Activated CD8-positive, alpha-beta memory T cell treated with anti-CD3 and anti-CD28 coated beads for 48 hours (primary cell): ENCODE measurements around the gene ZNF831.

Experiments
- DNase-seq, 3 experiments: peaks; one replicate each; pipeline ENCODE4 v3.0.0-alpha.2; 2020; ENCODE audit warnings: low read depth in 2 of 3, low spot score in 2 of 3

Gene ZNF831

GRCh38 chr20:59214073-59214472 is 50.5 kb downstream of the ZNF831 start:
- no peak for DNase-seq

- DNase-seq = no peak
These were observed 51.3 kb downstream of the ZNF831 start for GRCh38 chr20:59214606-59215547.

GRCh38 chr20:59217173-59217572 is 53.6 kb downstream of the ZNF831 start:
- DNase-seq = no peak

GRCh38 chr20:59217794-59218280 is 54.2 kb downstream of the ZNF831 start:
- DNase-seq = no peak

GRCh38 chr20:59219211-59219610 is 55.6 kb downstream of the ZNF831 start:
- no peak for DNase-seq

GRCh38 chr20:59220161-59220560 is 56.5 kb downstream of the ZNF831 start:
- no peak for DNase-seq

GRCh38 chr20:59221049-59221706 is 57.6 kb downstream of the ZNF831 start:
- DNase-seq = no peak

GRCh38 chr20:59221707-59222252 is 58.2 kb downstream of the ZNF831 start:
- DNase-seq = no peak

GRCh38 chr20:59222253-59223181 is 58.9 kb downstream of the ZNF831 start:
- peak; percentile 56 to 80 (median 78) for DNase-seq

- DNase-seq = no peak
These were observed 59.6 kb downstream of the ZNF831 start for GRCh38 chr20:59223182-59223601.

- DNase-seq = no peak
These were observed 60.1 kb downstream of the ZNF831 start for GRCh38 chr20:59223750-59224149.

- no peak for DNase-seq
These were observed 60.6 kb downstream of the ZNF831 start for GRCh38 chr20:59224236-59224635.

GRCh38 chr20:59230385-59230784 is 66.8 kb downstream of the ZNF831 start:
- DNase-seq = no peak

GRCh38 chr20:59231124-59231804 is 67.6 kb downstream of the ZNF831 start:
- DNase-seq = no peak

- no peak for DNase-seq
These were observed 69.0 kb downstream of the ZNF831 start for GRCh38 chr20:59232618-59233017.

GRCh38 chr20:59235226-59235625 is 71.6 kb downstream of the ZNF831 start:
- DNase-seq = no peak

- DNase-seq = no peak
These were observed 76.4 kb downstream of the ZNF831 start for GRCh38 chr20:59240006-59240405.

GRCh38 chr20:59242714-59243626 is 79.3 kb downstream of the ZNF831 start:
- DNase-seq = no peak
